HEK293 (cell line): Measurements from ENCODE around the gene TNS4.

Source experiments
- CTCF ChIA-PET: fragments of 350-600 bp; formaldehyde crosslinking; extraction: SDS; loops from one replicate; lab custom pipeline; 2021; ENCODE audit warnings: antibody characterized with exemption; lab: Yijun Ruan, JAX
- POLR2A ChIA-PET: fragments of 300-600 bp; formaldehyde crosslinking; extraction: SDS; loops from one replicate; lab custom pipeline; 2020; ENCODE audit warnings: antibody characterized with exemption, inconsistent platforms; lab: Yijun Ruan, JAX
- H3K27ac ChIP-seq: fragments of 200-500 bp; sonication (Bioruptor generic); 2 replicates; pipeline ENCODE4 v1.5.1; 2014; ENCODE audit warnings: low read depth, low read length, control low read depth, inconsistent platforms; ENCODE audit errors: extremely low read depth
- H3K36me3 ChIP-seq, 2 experiments: fragments of 200-500 bp in 1 of 2; sonication (Bioruptor generic) in 1 of 2; 1 replicate in 1 of 2; 2 replicates in 1 of 2; pipeline ENCODE4 v1.5.1; 2014 to 2017; ENCODE audit warnings: inconsistent platforms in 2 of 2, low read length in 2 of 2; ENCODE audit not compliant: control insufficient read depth in 2 of 2, insufficient read depth in 1 of 2
- H3K4me1 ChIP-seq: fragments of 200-500 bp; sonication (Bioruptor generic); 2 replicates; pipeline ENCODE4 v1.5.1; 2014; ENCODE audit warnings: mild to moderate bottlenecking, low read length, inconsistent platforms; ENCODE audit not compliant: control insufficient read depth, insufficient read depth
- H3K4me3 ChIP-seq: 2 replicates; pipeline ENCODE4 v1.5.1; 2011; ENCODE audit warnings: low read depth, mild to moderate bottlenecking, control low read depth, low read length, moderate library complexity
- H3K9me3 ChIP-seq: fragments of 200-500 bp; sonication (Bioruptor generic); 2 replicates; pipeline ENCODE4 v1.5.1; 2014; ENCODE audit warnings: low read depth, low read length, inconsistent platforms; ENCODE audit not compliant: control insufficient read depth, insufficient read depth
- ELK4 ChIP-seq: IDR thresholded peaks from 2 replicates; pipeline ENCODE4 v1.6.1; 2011; ENCODE audit warnings: mild to moderate bottlenecking, low read depth, low read length, borderline replicate concordance
- GLIS1 ChIP-seq: fragments of 450-650 bp; formaldehyde crosslinking; IDR thresholded peaks from 2 replicates; pipeline ENCODE4 v1.5.1; 2016; ENCODE audit warnings: missing biosample characterization, missing genetic modification characterization
- HIC1 ChIP-seq: fragments of 450-650 bp; formaldehyde crosslinking; IDR thresholded peaks from 2 replicates; pipeline ENCODE4 v1.5.1; 2016; ENCODE audit warnings: missing biosample characterization, missing genetic modification characterization
- INSM2 ChIP-seq: fragments of 450-650 bp; formaldehyde crosslinking; IDR thresholded peaks from 2 replicates; pipeline ENCODE4 v1.5.1; 2016; ENCODE audit warnings: missing biosample characterization, missing genetic modification characterization
- OVOL3 ChIP-seq: fragments of 450-650 bp; formaldehyde crosslinking; IDR thresholded peaks from 2 replicates; pipeline ENCODE4 v1.5.1; 2016; ENCODE audit warnings: missing biosample characterization, missing genetic modification characterization
- PATZ1 ChIP-seq: fragments of 450-650 bp; formaldehyde crosslinking; IDR thresholded peaks from 2 replicates; pipeline ENCODE4 v1.5.1; 2016; ENCODE audit warnings: missing biosample characterization, missing genetic modification characterization
- SALL2 ChIP-seq: fragments of 450-650 bp; formaldehyde crosslinking; IDR thresholded peaks from 2 replicates; pipeline ENCODE4 v1.5.0; 2017; ENCODE audit warnings: missing biosample characterization, mild to moderate bottlenecking, missing genetic modification characterization, borderline replicate concordance
- YY1 ChIP-seq: fragments of 450-650 bp; formaldehyde crosslinking; IDR thresholded peaks from 2 replicates; pipeline ENCODE4 v1.5.1; 2018; ENCODE audit warnings: missing biosample characterization, missing genetic modification characterization
- ZEB2 ChIP-seq: fragments of 450-650 bp; formaldehyde crosslinking; IDR thresholded peaks from 2 replicates; pipeline ENCODE4 v1.5.1; 2016; ENCODE audit warnings: missing biosample characterization, missing genetic modification characterization
- ZIC2 ChIP-seq: fragments of 450-650 bp; formaldehyde crosslinking; IDR thresholded peaks from 2 replicates; pipeline ENCODE4 v1.5.1; 2016; ENCODE audit warnings: missing biosample characterization, missing genetic modification characterization
- ZNF146 ChIP-seq: fragments of 450-650 bp; formaldehyde crosslinking; IDR thresholded peaks from 2 replicates; pipeline ENCODE4 v1.5.1; 2016; ENCODE audit warnings: missing biosample characterization, missing genetic modification characterization
- ZNF335 ChIP-seq: fragments of 450-650 bp; formaldehyde crosslinking; conservative IDR thresholded peaks from 2 replicates; pipeline ENCODE4 v1.5.1; 2016; ENCODE audit warnings: missing biosample characterization, missing genetic modification characterization
- ZNF366 ChIP-seq: fragments of 450-650 bp; formaldehyde crosslinking; conservative IDR thresholded peaks from 2 replicates; pipeline ENCODE4 v1.5.1; 2016; ENCODE audit warnings: missing biosample characterization, missing genetic modification characterization
- ZNF426 ChIP-seq: fragments of 450-650 bp; formaldehyde crosslinking; IDR thresholded peaks from 2 replicates; pipeline ENCODE4 v1.5.1; 2017; ENCODE audit warnings: missing biosample characterization, missing genetic modification characterization, mild to moderate bottlenecking, inconsistent platforms, moderate library complexity
- ZNF549 ChIP-seq: fragments of 450-650 bp; IDR thresholded peaks from 2 replicates; pipeline ENCODE4 v1.5.1; 2018; ENCODE audit warnings: missing biosample characterization, missing genetic modification characterization, mild to moderate bottlenecking, inconsistent platforms, moderate library complexity
- ZNF600 ChIP-seq: fragments of 450-650 bp; formaldehyde crosslinking; IDR thresholded peaks from 2 replicates; pipeline ENCODE4 v1.5.1; 2016; ENCODE audit warnings: missing biosample characterization, missing genetic modification characterization
- ZNF626 ChIP-seq: fragments of 450-650 bp; sonication (Bioruptor Pico); formaldehyde crosslinking; IDR thresholded peaks from 2 replicates; pipeline ENCODE4 v1.5.1; 2018; ENCODE audit warnings: missing biosample characterization, missing genetic modification characterization, inconsistent platforms
- ZNF747 ChIP-seq: fragments of 450-650 bp; formaldehyde crosslinking; IDR thresholded peaks from 2 replicates; pipeline ENCODE4 v1.5.1; 2016; ENCODE audit warnings: missing biosample characterization, missing genetic modification characterization
- ZNF776 ChIP-seq: fragments of 450-650 bp; formaldehyde crosslinking; IDR thresholded peaks from 2 replicates; pipeline ENCODE4 v1.5.0; 2017; ENCODE audit warnings: missing biosample characterization, missing genetic modification characterization, borderline replicate concordance
- ZSCAN4 ChIP-seq: fragments of 450-650 bp; formaldehyde crosslinking; IDR thresholded peaks from 2 replicates; pipeline ENCODE4 v1.5.1; 2017; ENCODE audit warnings: missing biosample characterization, missing genetic modification characterization

TNS4 gene

GRCh38 chr17:40442392-40443195, 58.8 kb downstream of the TNS4 start:
- Histone ChIP-seq H3K27ac (no peak overlapping the region), H3K4me1 (no peaks in the 10 kb centered on the region; the same call in 1 of the 2 replicates), H3K4me3 (no peak overlapping the region), H3K36me3 (no peaks in the 10 kb centered on the region), H3K9me3 (no peaks in the 10 kb centered on the region)
- POLR2A ChIA-PET: interaction anchor here (0.7 to 2.2 kb wide), 3 partner anchors 25 to 34 kb away, joined by 3 to 13 read pairs (median 7); partner anchors contain the start of gene TOP2A
- TF ChIP-seq ZNF335 (0 out of 2 replicates have a peak, but pooled peaks have one; percentile 12), ZEB2 (tag by site-specific recombination) (0 out of 2 replicates have a peak, but pooled peaks have one; percentile 35), ZIC2 (peak; percentile 80), ZNF426 (no peak), GLIS1 (tag by site-specific recombination) (peak; percentile 62)
- CTCF ChIA-PET: interaction anchor here (0.7 to 9.9 kb wide), 8 partner anchors 7 to 118 kb away, joined by 3 to 194 read pairs (median 8); no protein-coding TSS in a partner anchor

GRCh38 chr17:40440166-40440565, 61.3 kb downstream of the TNS4 start:
- Histone ChIP-seq H3K9me3 (no peaks in the 10 kb centered on the region), H3K27ac (no peak overlapping the region), H3K36me3 (no peaks in the 10 kb centered on the region), H3K4me1 (no peaks in the 10 kb centered on the region; the same call in 1 of the 2 replicates), H3K4me3 (no peak overlapping the region)
- ChIA-PET POLR2A (no interaction called here), CTCF (interaction anchor here (0.6 to 9.9 kb wide), 16 partner anchors 10 to 818 kb away, joined by 3 to 194 read pairs (median 6); partner anchors contain the start of gene TOP2A)
- TF ChIP-seq OVOL3 (tag by site-specific recombination) (no peak), ZNF626 (tag by site-specific recombination) (no peak), ZSCAN4 (tag by site-specific recombination) (no peak), PATZ1 (tag by site-specific recombination) (no peak), ZNF146 (tag by site-specific recombination) (no peak), ZNF366 (no peak), ZNF600 (no peak), SALL2 (tag by site-specific recombination) (no peak), HIC1 (tag by site-specific recombination) (no peak), ZNF776 (tag by site-specific recombination) (no peak), ZNF549 (tag by site-specific recombination) (no peak), ELK4 (no peak), ZNF747 (tag by site-specific recombination) (no peak), INSM2 (tag by site-specific recombination) (no peak), YY1 (tag by site-specific recombination) (no peak)
